ENCODE results near the gene TSR1.

- TF ChIP-seq CTCF (IDR thresholded peaks at IDR 0.05) (no peak), POLR2A (IDR thresholded peaks at IDR 0.05) (no peak)
Observed at GRCh38 chr17:2364763-2365116, 28.5 kb upstream of the TSR1 start.

Data from adrenal gland (tissue), 5 donors.